ENCODE data around the gene RTN4R. TPM values are rescaled to one million over a fixed set of nuclear protein-coding genes. Genes with fewer than 3 reads are reported as not detected.

Gene RTN4R
- total RNA-seq, 1 donor from 2014 or later, result 2.9 TPM

DNA sequence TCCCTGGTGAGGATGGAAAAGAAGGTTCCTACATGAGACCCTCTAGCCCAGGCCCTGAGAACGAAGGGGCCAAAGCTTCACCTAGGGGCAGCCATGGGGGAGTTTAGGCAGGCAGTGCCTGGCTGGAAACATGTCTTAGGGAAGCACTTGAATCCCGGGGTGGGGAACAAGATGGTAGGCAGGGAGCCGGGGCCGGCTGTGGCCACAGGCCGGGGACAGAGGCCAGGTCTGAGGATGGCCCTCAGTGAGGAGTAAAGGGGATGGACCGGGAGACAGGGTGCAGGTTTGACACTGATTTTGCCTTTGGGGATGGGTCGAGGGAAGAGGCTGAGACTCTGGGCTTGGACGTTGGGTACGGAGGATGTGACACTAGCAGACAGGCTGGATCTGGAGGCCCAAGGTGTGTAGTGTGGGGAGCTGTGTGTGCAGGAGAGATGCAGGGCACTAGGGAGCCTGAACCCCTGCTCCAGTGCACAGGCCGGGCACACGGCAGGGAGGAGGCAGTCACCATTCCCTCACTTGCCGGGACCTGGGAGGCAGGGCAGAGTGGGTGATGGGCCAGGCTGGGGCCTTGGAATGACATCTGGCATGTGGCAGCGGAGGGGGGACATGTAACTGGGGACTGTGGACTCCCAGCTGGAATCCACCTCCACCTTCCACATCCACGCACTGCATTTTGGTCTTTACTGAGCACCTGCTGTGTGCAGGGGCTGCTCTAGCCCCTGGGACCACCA, 6.1 kb downstream of the RTN4R start:
- H3K4me3 ChIP-seq (ENCODE audit: insufficient read depth, low read depth, low read length), result no peak overlapping the region
- Mint-ChIP-seq H3K36me3 (ENCODE audit: low read depth, unreplicated experiment) (peaks cover 2% of the 10 kb centered on the region), H3K9me3 (ENCODE audit: unreplicated experiment) (no peaks in the 10 kb centered on the region), H3K27ac (ENCODE audit: unreplicated experiment) (no peak overlapping the region), H3K27me3 (ENCODE audit: low read depth, unreplicated experiment) (peaks cover 25% of the 10 kb centered on the region), H3K4me3 (ENCODE audit: unreplicated experiment) (no peak overlapping the region), H3K4me1 (ENCODE audit: low read depth, unreplicated experiment) (no peaks in the 10 kb centered on the region)
- H3K9ac ChIP-seq (ENCODE audit: low read length), result no peak overlapping the region
- no peaks in the 10 kb centered on the region for H3K36me3 ChIP-seq (ENCODE audit: insufficient read depth, low read length)
- H3K4me2 ChIP-seq (ENCODE audit: low read length), result no peak overlapping the region
- no peaks in the 10 kb centered on the region for H3K9me3 ChIP-seq (ENCODE audit: insufficient read depth, low read depth, low read length)
- H2AFZ ChIP-seq (ENCODE audit: low read depth, low read length), result no peak overlapping the region
- H3K79me2 ChIP-seq (ENCODE audit: insufficient read depth, low read length), result no peaks in the 10 kb centered on the region
- DNase-seq (ENCODE audit: low read depth) (no peak), FAIRE-seq (no peak)
- no peak overlapping the region for H3K27ac ChIP-seq (ENCODE audit: low read depth, low read length)
- no peak for TF ChIP-seq EZH2 (IDR thresholded peaks at IDR 0.05; ENCODE audit: insufficient read depth, low read length)
- TF ChIP-seq, protein P1, sequence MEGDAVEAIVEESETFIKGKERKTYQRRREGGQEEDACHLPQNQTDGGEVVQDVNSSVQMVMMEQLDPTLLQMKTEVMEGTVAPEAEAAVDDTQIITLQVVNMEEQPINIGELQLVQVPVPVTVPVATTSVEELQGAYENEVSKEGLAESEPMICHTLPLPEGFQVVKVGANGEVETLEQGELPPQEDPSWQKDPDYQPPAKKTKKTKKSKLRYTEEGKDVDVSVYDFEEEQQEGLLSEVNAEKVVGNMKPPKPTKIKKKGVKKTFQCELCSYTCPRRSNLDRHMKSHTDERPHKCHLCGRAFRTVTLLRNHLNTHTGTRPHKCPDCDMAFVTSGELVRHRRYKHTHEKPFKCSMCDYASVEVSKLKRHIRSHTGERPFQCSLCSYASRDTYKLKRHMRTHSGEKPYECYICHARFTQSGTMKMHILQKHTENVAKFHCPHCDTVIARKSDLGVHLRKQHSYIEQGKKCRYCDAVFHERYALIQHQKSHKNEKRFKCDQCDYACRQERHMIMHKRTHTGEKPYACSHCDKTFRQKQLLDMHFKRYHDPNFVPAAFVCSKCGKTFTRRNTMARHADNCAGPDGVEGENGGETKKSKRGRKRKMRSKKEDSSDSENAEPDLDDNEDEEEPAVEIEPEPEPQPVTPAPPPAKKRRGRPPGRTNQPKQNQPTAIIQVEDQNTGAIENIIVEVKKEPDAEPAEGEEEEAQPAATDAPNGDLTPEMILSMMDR (IDR thresholded peaks at IDR 0.05; ENCODE audit: insufficient read depth, low read depth, low read length), result no peak
- no peaks in the 10 kb centered on the region for H3K4me1 ChIP-seq (ENCODE audit: insufficient read depth, low read length)
- H4K20me1 ChIP-seq (ENCODE audit: insufficient read depth, low read length), result no peaks in the 10 kb centered on the region
- no peaks in the 10 kb centered on the region for H3K27me3 ChIP-seq (ENCODE audit: insufficient read depth, low read length)

- TF ChIP-seq, protein P1 (IDR thresholded peaks at IDR 0.05; ENCODE audit: insufficient read depth, low read depth, low read length), result no peak
- TF ChIP-seq EZH2 (IDR thresholded peaks at IDR 0.05; ENCODE audit: insufficient read depth, low read length), result no peak
- H3K27ac Mint-ChIP-seq (ENCODE audit: unreplicated experiment), result no peak overlapping the region
- no peaks in the 10 kb centered on the region for H3K9me3 ChIP-seq (ENCODE audit: insufficient read depth, low read depth, low read length)
- H2AFZ ChIP-seq (ENCODE audit: low read depth, low read length), result no peak overlapping the region
- DNase-seq (ENCODE audit: low read depth) (no peak), FAIRE-seq (no peak)
- no peaks in the 10 kb centered on the region for H3K4me1 Mint-ChIP-seq (ENCODE audit: low read depth, unreplicated experiment)
- H3K79me2 ChIP-seq (ENCODE audit: insufficient read depth, low read length), result no peaks in the 10 kb centered on the region
- no peaks in the 10 kb centered on the region for H4K20me1 ChIP-seq (ENCODE audit: insufficient read depth, low read length)
- no peaks in the 10 kb centered on the region for H3K27me3 ChIP-seq (ENCODE audit: insufficient read depth, low read length)
- no peak overlapping the region for H3K4me3 ChIP-seq (ENCODE audit: insufficient read depth, low read depth, low read length)
- H3K27ac ChIP-seq (ENCODE audit: low read depth, low read length), result no peak overlapping the region
- peaks cover 2% of the 10 kb centered on the region for H3K36me3 Mint-ChIP-seq (ENCODE audit: low read depth, unreplicated experiment)
- H3K4me1 ChIP-seq (ENCODE audit: insufficient read depth, low read length), result no peaks in the 10 kb centered on the region
- H3K9ac ChIP-seq (ENCODE audit: low read length), result no peak overlapping the region
- no peak overlapping the region for H3K4me3 Mint-ChIP-seq (ENCODE audit: unreplicated experiment)
- no peak overlapping the region for H3K4me2 ChIP-seq (ENCODE audit: low read length)
- H3K27me3 Mint-ChIP-seq (ENCODE audit: low read depth, unreplicated experiment), result peaks cover 22% of the 10 kb centered on the region
- H3K9me3 Mint-ChIP-seq (ENCODE audit: unreplicated experiment), result no peaks in the 10 kb centered on the region
- H3K36me3 ChIP-seq (ENCODE audit: insufficient read depth, low read length), result no peaks in the 10 kb centered on the region
Observed at GRCh38 chr22:20260071-20260765, 7.9 kb downstream of the RTN4R start.

GRCh38 chr22:20259327-20259688, 8.8 kb downstream of the RTN4R start:
- Histone ChIP-seq H3K79me2 (ENCODE audit: insufficient read depth, low read length) (no peaks in the 10 kb centered on the region), H3K27me3 (ENCODE audit: insufficient read depth, low read length) (no peaks in the 10 kb centered on the region), H3K4me2 (ENCODE audit: low read length) (no peak overlapping the region), H3K36me3 (ENCODE audit: insufficient read depth, low read length) (no peaks in the 10 kb centered on the region), H2AFZ (ENCODE audit: low read depth, low read length) (no peak overlapping the region), H3K9ac (ENCODE audit: low read length) (no peak overlapping the region), H3K27ac (ENCODE audit: low read depth, low read length) (no peak overlapping the region), H3K4me3 (ENCODE audit: insufficient read depth, low read depth, low read length) (no peak overlapping the region), H3K4me1 (ENCODE audit: insufficient read depth, low read length) (no peaks in the 10 kb centered on the region), H3K9me3 (ENCODE audit: insufficient read depth, low read depth, low read length) (no peaks in the 10 kb centered on the region), H4K20me1 (ENCODE audit: insufficient read depth, low read length) (no peaks in the 10 kb centered on the region)
- FAIRE-seq (no peak), DNase-seq (ENCODE audit: low read depth) (no peak)
- Mint-ChIP-seq H3K36me3 (ENCODE audit: low read depth, unreplicated experiment) (peaks cover under 1% of the 10 kb centered on the region), H3K9me3 (ENCODE audit: unreplicated experiment) (no peaks in the 10 kb centered on the region), H3K27ac (ENCODE audit: unreplicated experiment) (no peak overlapping the region), H3K4me1 (ENCODE audit: low read depth, unreplicated experiment) (no peaks in the 10 kb centered on the region), H3K4me3 (ENCODE audit: unreplicated experiment) (no peak overlapping the region), H3K27me3 (ENCODE audit: low read depth, unreplicated experiment) (peaks cover 28% of the 10 kb centered on the region)
- TF ChIP-seq EZH2 (IDR thresholded peaks at IDR 0.05; ENCODE audit: insufficient read depth, low read length), result no peak
- TF ChIP-seq, protein P1 (IDR thresholded peaks at IDR 0.05; ENCODE audit: insufficient read depth, low read depth, low read length), result no peak
